GM19193 (cell line): ENCODE measurements around the gene GLB1L.

ENCODE experiments used
- POLR2A ChIP-seq: IDR thresholded peaks from 4 replicates; pipeline ENCODE4 v1.6.1; 2011; ENCODE audit not compliant: insufficient read depth, insufficient read length; ENCODE audit errors: extremely low read depth

GLB1L gene

GRCh38 chr2:219210886-219211362 lies 34.3 kb downstream of the GLB1L start:
- TF ChIP-seq POLR2A: no peak

DNA sequence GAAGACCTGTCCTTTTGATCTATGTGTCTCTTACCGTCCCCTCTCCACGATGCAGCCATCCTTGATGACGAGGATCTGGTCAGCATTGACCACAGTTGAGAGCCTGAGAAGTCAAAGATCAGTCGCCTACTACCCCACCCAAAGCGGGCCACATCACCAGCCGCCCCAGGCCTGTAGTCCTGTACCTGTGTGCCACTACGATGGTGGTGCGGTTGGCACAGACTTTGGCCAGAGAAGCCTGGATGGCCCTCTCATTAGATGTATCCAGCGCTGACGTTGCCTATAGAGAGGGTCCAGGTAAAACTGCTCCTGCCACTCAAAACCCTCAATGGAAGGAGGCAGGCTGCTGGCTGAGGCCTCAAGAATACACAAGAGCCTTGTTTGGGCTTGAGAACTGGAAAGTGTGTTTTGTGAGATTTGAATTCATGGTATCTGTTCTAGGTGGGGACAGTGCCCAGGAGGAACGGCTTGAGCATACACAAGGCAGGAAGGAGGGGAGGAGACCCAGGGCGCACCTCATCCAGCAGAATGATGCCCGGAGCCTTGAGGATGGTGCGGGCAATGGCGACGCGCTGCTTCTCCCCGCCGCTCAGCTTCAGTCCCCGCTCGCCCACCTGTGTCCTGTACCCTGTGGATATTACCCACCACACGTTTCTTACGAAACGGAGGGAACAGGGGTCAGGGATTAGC lies 34.9 kb downstream of the GLB1L start:
- TF ChIP-seq POLR2A: no peak

DNA sequence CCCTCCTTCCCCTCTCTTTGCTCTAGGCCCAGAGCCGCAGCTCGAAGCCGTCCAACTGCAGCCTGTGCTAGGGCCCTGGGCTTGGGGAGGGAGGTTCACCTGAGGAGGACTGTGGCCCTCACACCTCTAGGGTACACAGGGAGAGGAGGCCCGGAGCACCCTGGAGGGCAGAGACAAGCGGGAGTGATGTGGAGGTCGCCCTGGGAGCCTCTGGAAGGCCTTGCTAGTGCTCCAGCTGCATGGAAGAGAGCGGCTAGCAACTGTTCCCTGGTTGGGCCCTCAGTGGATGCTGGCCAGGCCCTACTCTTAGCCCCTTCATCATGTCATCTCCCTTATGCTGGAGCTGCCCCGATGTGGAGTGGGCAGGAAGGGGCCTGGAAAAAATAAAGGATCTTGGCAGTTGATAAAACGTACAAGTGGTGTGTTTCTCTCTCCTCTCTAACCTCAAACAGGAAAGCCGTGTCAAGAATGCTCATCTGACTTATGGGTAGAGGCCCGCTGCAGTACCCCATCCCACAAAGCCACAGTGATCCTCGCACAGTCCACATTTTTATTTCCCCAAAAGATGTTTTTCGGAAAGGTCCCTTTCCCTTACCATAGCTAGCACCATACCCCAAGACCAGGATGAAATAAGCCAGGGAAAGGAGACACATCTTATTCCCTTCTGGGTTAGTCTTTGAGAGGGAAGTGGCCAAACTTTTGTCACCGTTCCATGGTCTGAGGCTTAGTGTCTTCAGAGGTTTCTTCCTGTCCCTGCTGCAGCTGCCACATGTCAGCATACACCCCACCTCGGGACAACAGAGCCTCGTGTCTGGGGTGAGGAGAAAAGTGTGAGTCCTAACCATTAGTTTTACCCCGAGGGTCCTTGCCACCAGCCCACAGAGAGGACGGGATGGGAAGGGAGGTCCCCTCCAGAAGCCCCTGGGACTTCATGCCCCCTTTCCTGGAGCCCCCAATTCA lies 35.7 kb downstream of the GLB1L start:
- no peak for TF ChIP-seq POLR2A

DNA sequence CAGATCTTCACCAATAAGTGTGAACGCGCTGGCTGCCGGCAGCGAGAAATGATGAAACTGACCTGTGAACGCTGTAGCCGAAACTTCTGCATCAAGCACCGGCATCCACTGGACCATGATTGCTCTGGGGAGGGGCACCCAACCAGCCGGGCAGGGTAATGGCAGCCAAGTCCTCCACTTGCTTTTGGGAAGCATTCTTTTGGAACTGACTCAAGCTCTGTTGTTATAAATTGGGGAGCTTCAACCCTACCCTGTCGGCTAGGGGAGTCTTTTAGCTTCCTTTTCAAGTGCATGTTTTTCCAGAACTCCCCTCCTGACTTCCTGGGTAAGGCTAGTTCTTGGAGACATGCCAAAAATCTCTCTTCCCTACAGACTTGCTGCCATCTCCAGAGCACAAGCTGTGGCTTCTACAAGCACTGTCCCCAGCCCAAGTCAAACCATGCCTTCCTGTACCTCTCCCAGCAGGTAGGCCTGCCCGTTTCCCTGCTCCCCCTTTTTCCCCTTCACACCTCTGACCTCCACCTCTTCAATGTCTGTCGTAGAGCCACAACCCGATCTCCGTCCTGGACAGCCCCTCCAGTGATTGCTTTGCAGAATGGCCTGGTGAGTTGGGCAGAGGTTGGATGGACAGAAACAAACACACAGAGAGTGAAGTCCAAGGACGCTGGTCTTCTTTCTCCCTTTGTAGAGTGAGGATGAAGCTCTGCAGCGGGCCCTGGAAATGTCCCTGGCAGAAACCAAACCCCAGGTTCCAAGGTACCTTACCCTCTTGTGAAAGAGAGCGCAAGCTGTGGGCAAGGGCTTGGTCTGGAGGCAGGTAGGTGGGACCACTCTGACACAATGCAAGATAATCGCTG lies 37.1 kb downstream of the GLB1L start:
- no peak for TF ChIP-seq POLR2A

- TF ChIP-seq POLR2A: no peak
Observed at GRCh38 chr2:219207134-219207883, 37.9 kb downstream of the GLB1L start.

DNA sequence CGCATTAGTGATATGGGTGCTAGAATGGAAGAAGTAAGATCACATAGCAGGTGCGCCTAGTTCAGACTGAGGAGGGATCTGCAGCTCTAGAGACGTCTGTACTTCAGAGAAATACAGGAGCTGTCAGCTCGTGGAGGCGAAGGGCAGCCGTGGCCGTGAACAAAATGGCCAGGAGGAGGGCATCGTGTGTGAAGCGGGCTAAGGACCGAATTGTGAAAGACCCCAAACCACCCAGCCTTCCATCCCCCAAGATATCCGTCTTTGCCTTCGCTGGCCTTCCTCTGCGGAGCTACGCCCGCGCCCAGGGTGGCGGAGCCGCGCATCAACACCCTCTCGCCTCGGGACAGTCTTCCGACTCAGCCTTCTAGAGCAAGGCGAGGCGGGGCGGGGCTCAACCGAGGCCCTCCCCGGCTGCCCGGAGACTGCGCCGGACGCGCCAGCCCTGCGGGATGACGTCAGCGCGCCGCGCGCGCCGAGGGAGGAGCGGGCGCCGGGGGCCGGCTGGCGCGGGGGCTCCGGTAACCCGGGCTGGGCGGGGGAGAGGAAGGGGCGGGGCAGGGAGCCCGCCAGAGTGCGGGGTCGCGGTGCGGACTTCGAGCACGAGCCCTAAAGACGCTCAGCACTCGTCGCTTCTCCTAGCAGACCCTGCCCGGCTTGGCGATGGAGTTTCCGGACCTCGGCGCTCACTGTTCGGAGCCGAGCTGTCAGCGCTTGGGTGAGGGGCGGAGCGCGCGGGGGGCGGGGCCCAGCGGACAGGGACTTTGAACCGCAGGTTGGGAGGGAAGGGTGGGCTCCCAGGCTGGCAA lies 38.7 kb downstream of the GLB1L start, which contains the start of gene ZFAND2B:
ZFAND2B (plus strand) TSS at position 455 of the 806 bp plus-strand sequence; CDS start at position 661, 206 bp downstream.
- peak; percentile 98 for TF ChIP-seq POLR2A

DNA sequence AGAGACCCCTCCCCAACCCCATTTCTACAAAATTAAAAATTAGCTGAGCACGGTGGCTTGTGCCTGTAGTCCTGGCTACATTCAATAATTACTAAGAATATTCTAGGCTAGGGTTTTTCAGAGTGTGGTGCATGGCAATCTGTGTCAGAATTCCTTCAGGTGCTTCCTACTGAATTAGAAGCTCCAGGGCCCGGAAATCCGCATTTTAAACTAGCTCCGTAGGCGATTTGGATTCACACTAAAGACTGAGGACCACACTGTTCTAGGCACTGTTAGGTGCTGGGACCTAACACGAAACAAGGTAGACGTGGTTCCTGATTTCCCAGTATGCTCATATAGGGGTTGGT lies 39.3 kb downstream of the GLB1L start:
- TF ChIP-seq POLR2A: no peak

GRCh38 chr2:219205165-219205538 lies 40.1 kb downstream of the GLB1L start:
- TF ChIP-seq POLR2A: no peak

- no peak for TF ChIP-seq POLR2A
Observed at GRCh38 chr2:219204425-219205164, 40.6 kb downstream of the GLB1L start.

DNA sequence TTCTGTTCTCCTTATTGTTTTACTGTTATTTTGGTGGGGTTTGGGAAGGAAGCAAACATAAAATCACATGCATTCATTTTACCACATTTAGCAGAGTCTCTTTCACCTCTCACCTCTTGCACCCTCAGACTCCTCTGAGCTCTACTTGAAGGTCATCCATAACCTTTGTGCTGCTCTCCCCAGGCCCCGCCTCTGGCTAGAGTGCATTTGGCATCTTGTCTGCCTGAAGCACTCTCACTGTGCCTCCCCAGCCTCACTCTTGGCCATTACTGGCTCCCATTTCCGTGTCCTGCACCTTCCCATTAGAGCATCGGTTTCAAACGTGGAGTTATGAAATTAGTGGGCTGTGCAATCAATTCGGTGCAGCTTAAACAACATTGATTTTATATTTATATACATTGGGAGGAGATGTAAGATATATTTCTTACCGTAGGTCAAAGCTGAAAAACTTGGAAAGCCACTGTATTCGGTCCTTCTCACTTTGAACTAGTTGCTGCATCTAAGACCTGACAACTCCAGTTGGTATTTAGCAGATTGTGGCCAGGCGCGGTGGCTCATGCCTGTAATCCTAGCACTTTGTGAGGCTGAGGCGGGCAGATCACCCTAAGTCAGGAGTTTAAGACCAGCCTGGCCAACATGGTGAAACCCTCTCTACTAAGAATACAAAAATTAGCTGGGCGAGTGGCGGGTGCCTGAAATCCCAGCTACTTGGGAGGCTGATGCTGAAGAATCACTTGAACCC lies 45.6 kb downstream of the GLB1L start:
- TF ChIP-seq POLR2A: no peak

- TF ChIP-seq POLR2A: no peak
Observed at GRCh38 chr2:219198974-219199373, 46.3 kb downstream of the GLB1L start.

DNA sequence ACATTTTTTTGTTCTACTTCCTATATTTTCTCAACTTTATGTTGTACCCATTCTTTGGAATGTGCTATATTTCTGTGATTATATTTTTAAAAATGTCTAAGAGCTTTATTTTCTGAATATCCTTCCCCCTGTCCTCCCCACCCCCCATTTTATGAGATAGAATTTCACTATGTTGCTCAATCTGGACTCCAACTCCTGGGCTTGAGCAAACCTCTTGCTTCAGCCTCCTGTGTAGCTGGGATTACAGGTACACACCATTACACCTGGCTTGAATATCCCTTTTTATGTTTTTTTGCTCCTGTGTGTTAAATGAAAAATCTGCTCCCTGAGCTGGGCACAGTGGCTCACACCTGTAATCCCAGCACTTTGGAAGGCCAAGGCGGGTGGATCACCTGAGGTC lies 47.9 kb downstream of the GLB1L start:
- TF ChIP-seq POLR2A: no peak
